ENCODE results near the gene FGF14. TPM values are rescaled to one million over a fixed set of nuclear protein-coding genes. Genes with fewer than 3 reads are reported as not detected.

The FGF14 gene
- total RNA-seq, 1 donor from 2014 or later = 0.52 TPM

DNA sequence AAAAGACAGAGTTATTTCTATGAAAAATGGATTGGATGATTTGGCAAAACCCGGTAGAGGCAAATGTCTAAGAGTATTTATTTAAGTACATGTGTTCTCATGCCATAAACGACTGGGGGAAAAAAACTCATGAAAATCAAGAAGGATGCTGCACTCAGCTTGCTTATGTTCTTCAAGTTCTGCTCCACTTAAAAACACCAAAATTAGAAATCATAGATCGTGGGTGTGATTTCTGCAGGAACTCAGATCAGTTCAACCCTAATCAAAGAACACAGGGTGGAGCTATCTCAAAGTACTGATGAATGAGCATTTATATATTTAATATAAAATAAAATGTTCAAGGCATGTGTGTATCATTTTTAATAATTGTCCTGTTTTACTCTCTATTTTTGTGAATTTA, 103.8 kb downstream of the FGF14 start:
- Histone ChIP-seq H3K4me3 (ENCODE audit: low read length in 3 of 3) (no peak overlapping the region), H3K9me3 (ENCODE audit: control insufficient read depth in 3 of 3, low read length in 3 of 3) (no peaks in the 10 kb centered on the region), H3K36me3 (ENCODE audit: control insufficient read depth in 3 of 3, insufficient read depth in 3 of 3, low read length in 3 of 3) (no peaks in the 10 kb centered on the region), H3K9ac (ENCODE audit: low read depth in 1 of 3, low read length in 3 of 3) (no peak overlapping the region), H3K27ac (ENCODE audit: low read depth, low read length) (no peak overlapping the region), H3K4me1 (ENCODE audit: control insufficient read depth in 3 of 3, insufficient read depth in 3 of 3, low read length in 3 of 3) (no peaks in the 10 kb centered on the region), H3K27me3 (ENCODE audit: control insufficient read depth in 3 of 3, insufficient read depth in 3 of 3, low read length in 3 of 3) (no peaks in the 10 kb centered on the region)

DNA sequence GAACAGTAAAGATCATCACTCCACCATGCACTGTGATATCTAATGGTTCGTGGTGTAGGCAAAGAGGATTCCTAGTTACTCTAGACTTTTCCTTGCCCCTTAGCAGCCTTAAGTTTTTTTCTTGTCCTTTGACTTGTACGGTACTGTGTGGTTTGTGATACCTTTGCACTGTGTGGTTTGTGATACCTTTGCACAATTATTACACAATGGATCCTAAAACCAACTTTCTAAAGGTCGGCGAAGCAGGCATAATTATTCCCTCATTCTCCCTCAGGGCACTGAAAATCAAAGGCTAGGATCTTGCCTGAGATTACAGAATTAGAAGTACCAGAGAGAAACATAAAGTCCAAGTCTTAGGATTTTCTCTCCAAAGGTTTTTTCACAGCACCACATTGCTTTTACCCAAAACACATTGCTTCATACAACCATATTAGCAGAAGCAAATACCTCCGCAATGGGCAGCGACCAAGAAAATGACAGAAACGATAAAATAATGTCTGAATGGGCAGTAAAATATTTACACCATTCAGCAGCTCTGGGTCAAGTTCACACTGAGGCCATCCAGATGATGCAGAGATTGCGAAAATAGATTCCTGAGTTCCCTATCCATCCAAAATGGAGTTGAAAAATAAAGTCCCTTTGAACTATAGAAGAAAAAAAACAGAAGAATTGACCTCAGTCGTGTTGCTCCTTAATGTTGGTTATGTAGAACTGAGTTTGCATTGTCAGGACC, 106.4 kb downstream of the FGF14 start:
- no peak overlapping the region for H3K4me3 ChIP-seq (ENCODE audit: low read length in 3 of 3)
- H3K9ac ChIP-seq (ENCODE audit: low read depth in 1 of 3, low read length in 3 of 3) = no peak overlapping the region
- no peaks in the 10 kb centered on the region for H3K27me3 ChIP-seq (ENCODE audit: control insufficient read depth in 3 of 3, insufficient read depth in 3 of 3, low read length in 3 of 3)
- H3K4me1 ChIP-seq (ENCODE audit: control insufficient read depth in 3 of 3, insufficient read depth in 3 of 3, low read length in 3 of 3) = no peaks in the 10 kb centered on the region
- no peak overlapping the region for H3K27ac ChIP-seq (ENCODE audit: low read depth, low read length)
- H3K36me3 ChIP-seq (ENCODE audit: control insufficient read depth in 3 of 3, insufficient read depth in 3 of 3, low read length in 3 of 3) = no peaks in the 10 kb centered on the region
- no peaks in the 10 kb centered on the region for H3K9me3 ChIP-seq (ENCODE audit: control insufficient read depth in 3 of 3, low read length in 3 of 3)

DNA sequence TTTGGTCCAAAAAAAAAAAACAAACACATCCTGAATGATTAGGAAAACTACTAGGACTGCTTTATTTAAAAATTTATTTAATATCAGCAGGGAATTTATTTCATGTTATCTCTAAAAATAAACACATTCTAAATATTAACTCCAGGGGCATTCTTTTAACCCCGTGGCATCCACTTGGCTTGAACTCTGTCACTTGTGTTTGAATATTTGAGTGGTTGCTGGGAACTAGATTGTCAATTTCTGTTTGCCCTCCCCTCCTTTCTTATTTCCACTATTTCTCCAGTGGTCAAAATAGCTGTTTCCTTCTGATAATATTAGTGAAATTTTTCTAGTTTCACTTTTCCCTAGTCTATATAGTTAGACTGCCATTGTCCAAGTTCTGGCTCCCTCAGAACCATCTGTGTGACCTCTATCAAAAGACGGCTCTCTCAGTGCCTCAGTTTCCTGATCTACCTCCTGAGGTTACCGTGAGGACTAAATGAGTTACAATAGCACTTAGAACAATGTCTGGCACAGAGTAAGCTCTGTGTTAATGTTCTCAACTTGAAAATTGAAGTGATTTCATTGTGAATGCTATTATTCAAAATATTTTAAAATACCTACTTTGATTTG, 107.3 kb downstream of the FGF14 start:
- Histone ChIP-seq H3K27me3 (ENCODE audit: control insufficient read depth in 3 of 3, insufficient read depth in 3 of 3, low read length in 3 of 3) (no peaks in the 10 kb centered on the region), H3K9ac (ENCODE audit: low read depth in 1 of 3, low read length in 3 of 3) (no peak overlapping the region), H3K36me3 (ENCODE audit: control insufficient read depth in 3 of 3, insufficient read depth in 3 of 3, low read length in 3 of 3) (no peaks in the 10 kb centered on the region), H3K4me1 (ENCODE audit: control insufficient read depth in 3 of 3, insufficient read depth in 3 of 3, low read length in 3 of 3) (no peaks in the 10 kb centered on the region), H3K27ac (ENCODE audit: low read depth, low read length) (no peak overlapping the region), H3K9me3 (ENCODE audit: control insufficient read depth in 3 of 3, low read length in 3 of 3) (no peaks in the 10 kb centered on the region), H3K4me3 (ENCODE audit: low read length in 3 of 3) (no peak overlapping the region)

DNA sequence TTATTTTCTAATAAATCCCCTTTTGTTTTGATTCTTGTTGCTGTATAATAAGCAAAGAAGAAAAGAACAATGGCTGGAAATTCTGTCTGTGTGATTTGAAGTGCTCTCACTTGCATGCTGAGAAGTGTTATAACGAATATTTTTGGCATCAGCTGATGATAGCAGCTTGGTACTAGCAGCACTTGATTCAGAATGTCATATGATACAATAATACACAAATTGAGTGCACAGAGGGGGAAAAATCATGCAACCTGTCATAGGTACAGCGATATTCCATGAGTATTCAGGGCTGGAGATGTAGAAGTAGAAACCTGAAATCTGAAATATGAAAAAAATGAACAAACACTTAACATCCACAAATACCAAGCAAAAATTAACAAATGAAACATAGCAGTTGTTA, 108.1 kb downstream of the FGF14 start:
- H3K4me3 ChIP-seq (ENCODE audit: low read length in 3 of 3) = no peak overlapping the region
- H3K9ac ChIP-seq (ENCODE audit: low read depth in 1 of 3, low read length in 3 of 3) = no peak overlapping the region
- H3K36me3 ChIP-seq (ENCODE audit: control insufficient read depth in 3 of 3, insufficient read depth in 3 of 3, low read length in 3 of 3) = no peaks in the 10 kb centered on the region
- no peaks in the 10 kb centered on the region for H3K27me3 ChIP-seq (ENCODE audit: control insufficient read depth in 3 of 3, insufficient read depth in 3 of 3, low read length in 3 of 3)
- no peaks in the 10 kb centered on the region for H3K4me1 ChIP-seq (ENCODE audit: control insufficient read depth in 3 of 3, insufficient read depth in 3 of 3, low read length in 3 of 3)
- no peaks in the 10 kb centered on the region for H3K9me3 ChIP-seq (ENCODE audit: control insufficient read depth in 3 of 3, low read length in 3 of 3)
- H3K27ac ChIP-seq (ENCODE audit: low read depth, low read length) = no peak overlapping the region

DNA sequence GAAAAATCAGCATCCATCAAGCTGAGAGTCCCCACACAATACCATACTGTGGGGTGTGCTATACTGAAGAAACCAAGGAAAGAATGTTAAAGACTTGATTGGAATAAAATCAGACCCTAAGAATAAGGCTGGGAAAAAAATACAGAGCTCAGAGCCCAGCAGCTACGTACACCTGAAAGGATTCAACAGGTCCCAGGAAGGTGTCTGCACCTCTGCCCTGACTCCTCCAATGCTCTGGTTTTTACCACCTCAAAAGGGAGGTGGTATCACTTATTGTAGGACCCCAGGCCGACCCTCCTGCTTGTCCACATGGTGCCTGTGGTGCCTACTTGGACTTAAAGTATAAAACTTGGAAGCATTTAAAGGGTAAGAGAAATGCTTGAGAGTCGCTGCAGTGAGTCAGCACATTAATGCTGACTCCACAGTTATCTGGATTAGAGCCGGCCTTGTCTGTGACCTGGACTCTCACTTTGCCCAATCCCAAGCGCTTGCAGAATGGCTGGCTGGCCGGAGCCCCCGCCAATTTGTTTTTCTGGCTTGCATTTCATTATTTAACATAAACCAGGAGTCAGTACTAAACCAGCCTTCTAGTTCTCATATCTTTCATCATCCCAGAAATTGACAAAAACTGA, 110.1 kb downstream of the FGF14 start:
- Histone ChIP-seq H3K27me3 (ENCODE audit: control insufficient read depth in 3 of 3, insufficient read depth in 3 of 3, low read length in 3 of 3) (no peaks in the 10 kb centered on the region), H3K9ac (ENCODE audit: low read depth in 1 of 3, low read length in 3 of 3) (no peak overlapping the region), H3K4me1 (ENCODE audit: control insufficient read depth in 3 of 3, insufficient read depth in 3 of 3, low read length in 3 of 3) (no peaks in the 10 kb centered on the region), H3K36me3 (ENCODE audit: control insufficient read depth in 3 of 3, insufficient read depth in 3 of 3, low read length in 3 of 3) (no peaks in the 10 kb centered on the region), H3K27ac (ENCODE audit: low read depth, low read length) (no peak overlapping the region), H3K4me3 (ENCODE audit: low read length in 3 of 3) (no peak overlapping the region), H3K9me3 (ENCODE audit: control insufficient read depth in 3 of 3, low read length in 3 of 3) (no peaks in the 10 kb centered on the region)

DNA sequence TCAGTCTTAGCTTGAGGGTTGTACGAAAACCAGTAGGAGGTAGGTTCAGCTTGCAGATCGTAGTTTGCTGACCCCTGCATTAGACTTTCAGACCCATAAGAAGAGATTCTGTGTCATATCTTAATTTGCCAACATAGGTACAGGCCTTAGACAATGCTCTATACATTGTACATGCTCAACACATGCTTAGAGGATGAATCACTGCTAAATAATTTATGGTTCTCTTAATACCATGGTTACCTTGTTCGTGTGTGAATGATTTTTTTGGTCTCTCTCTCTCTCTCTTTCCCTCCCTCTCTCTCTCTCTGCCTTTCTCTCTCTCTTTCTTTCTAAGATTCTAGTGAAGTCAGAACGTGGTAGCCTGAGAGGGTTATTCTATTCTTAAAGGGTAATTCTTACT, 112.2 kb downstream of the FGF14 start:
- Histone ChIP-seq H3K4me1 (ENCODE audit: control insufficient read depth in 3 of 3, insufficient read depth in 3 of 3, low read length in 3 of 3) (no peaks in the 10 kb centered on the region), H3K27ac (ENCODE audit: low read depth, low read length) (no peak overlapping the region), H3K27me3 (ENCODE audit: control insufficient read depth in 3 of 3, insufficient read depth in 3 of 3, low read length in 3 of 3) (no peaks in the 10 kb centered on the region), H3K9ac (ENCODE audit: low read depth in 1 of 3, low read length in 3 of 3) (no peak overlapping the region), H3K9me3 (ENCODE audit: control insufficient read depth in 3 of 3, low read length in 3 of 3) (no peaks in the 10 kb centered on the region), H3K4me3 (ENCODE audit: low read length in 3 of 3) (no peak overlapping the region), H3K36me3 (ENCODE audit: control insufficient read depth in 3 of 3, insufficient read depth in 3 of 3, low read length in 3 of 3) (no peaks in the 10 kb centered on the region)

DNA sequence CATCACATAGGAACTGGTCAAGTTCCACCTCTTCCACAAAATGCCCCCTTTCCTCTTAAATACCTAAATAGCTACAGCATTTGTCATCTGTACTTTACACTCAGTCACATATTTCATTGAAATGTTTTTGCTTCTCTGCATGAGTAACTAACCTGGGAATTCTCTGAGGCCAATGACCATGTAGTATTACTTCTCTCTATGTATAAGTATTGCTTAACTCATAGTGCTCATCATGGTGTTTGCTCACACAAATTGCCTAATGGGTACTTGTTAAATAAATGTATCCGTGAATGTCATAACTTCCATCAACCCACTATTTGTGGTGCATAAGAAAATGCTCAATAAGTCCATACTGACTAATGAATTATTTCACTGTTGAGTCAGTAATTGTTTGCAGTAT, 115.5 kb downstream of the FGF14 start:
- no peaks in the 10 kb centered on the region for H3K27me3 ChIP-seq (ENCODE audit: control insufficient read depth in 3 of 3, insufficient read depth in 3 of 3, low read length in 3 of 3)
- no peak overlapping the region for H3K27ac ChIP-seq (ENCODE audit: low read depth, low read length)
- H3K9ac ChIP-seq (ENCODE audit: low read depth in 1 of 3, low read length in 3 of 3) = no peak overlapping the region
- no peak overlapping the region for H3K4me3 ChIP-seq (ENCODE audit: low read length in 3 of 3)
- no peaks in the 10 kb centered on the region for H3K9me3 ChIP-seq (ENCODE audit: control insufficient read depth in 3 of 3, low read length in 3 of 3)
- no peaks in the 10 kb centered on the region for H3K36me3 ChIP-seq (ENCODE audit: control insufficient read depth in 3 of 3, insufficient read depth in 3 of 3, low read length in 3 of 3)
- no peaks in the 10 kb centered on the region for H3K4me1 ChIP-seq (ENCODE audit: control insufficient read depth in 3 of 3, insufficient read depth in 3 of 3, low read length in 3 of 3)

DNA sequence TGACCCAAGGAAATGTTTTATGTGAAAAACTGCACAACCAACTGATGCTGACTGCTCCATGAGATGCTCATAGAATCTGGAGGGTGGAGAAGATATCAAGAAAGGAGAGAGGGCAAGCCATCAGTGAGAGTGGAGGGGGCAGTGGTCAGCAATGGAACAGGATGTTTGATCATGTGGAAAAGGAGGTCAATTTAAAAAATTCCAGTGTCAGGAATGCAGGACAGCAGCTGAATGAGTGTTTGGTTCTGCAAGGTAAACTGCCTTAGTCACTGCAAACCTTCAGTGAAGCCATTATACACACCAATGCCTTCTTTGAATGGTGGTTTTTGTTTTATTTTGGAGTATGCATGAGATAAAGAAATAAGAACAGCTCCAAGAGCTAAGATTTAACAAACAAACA, 121.5 kb downstream of the FGF14 start:
- H3K9me3 ChIP-seq (ENCODE audit: control insufficient read depth in 3 of 3, low read length in 3 of 3) = no peaks in the 10 kb centered on the region
- H3K4me1 ChIP-seq (ENCODE audit: control insufficient read depth in 3 of 3, insufficient read depth in 3 of 3, low read length in 3 of 3) = no peaks in the 10 kb centered on the region
- no peaks in the 10 kb centered on the region for H3K27me3 ChIP-seq (ENCODE audit: control insufficient read depth in 3 of 3, insufficient read depth in 3 of 3, low read length in 3 of 3)
- no peak overlapping the region for H3K9ac ChIP-seq (ENCODE audit: low read depth in 1 of 3, low read length in 3 of 3)
- H3K36me3 ChIP-seq (ENCODE audit: control insufficient read depth in 3 of 3, insufficient read depth in 3 of 3, low read length in 3 of 3) = no peaks in the 10 kb centered on the region
- H3K27ac ChIP-seq (ENCODE audit: low read depth, low read length) = no peak overlapping the region
- no peak overlapping the region for H3K4me3 ChIP-seq (ENCODE audit: low read length in 3 of 3)

DNA sequence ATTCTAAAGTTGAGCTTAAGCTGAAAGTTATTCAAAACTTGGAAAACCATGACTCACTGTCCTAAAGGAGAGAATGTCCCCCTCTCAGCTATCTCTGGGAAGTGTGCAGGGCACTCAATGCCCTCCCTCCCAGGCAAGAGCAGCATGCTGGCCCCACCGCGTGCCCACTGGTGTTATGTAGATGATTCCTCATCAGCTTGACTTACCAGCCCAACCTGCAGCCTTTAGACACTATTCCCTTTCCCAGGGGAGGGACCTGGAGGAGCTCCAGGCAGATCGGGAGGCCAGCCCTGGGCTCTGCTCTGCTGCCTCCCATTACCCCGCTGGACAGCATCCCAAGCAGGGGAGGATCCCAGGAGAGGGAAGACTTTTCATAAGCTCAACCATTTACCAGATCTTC, 124.6 kb downstream of the FGF14 start:
- Histone ChIP-seq H3K9ac (ENCODE audit: low read depth in 1 of 3, low read length in 3 of 3) (no peak overlapping the region), H3K27ac (ENCODE audit: low read depth, low read length) (no peak overlapping the region), H3K9me3 (ENCODE audit: control insufficient read depth in 3 of 3, low read length in 3 of 3) (no peaks in the 10 kb centered on the region), H3K4me3 (ENCODE audit: low read length in 3 of 3) (no peak overlapping the region), H3K4me1 (ENCODE audit: control insufficient read depth in 3 of 3, insufficient read depth in 3 of 3, low read length in 3 of 3) (no peaks in the 10 kb centered on the region), H3K36me3 (ENCODE audit: control insufficient read depth in 3 of 3, insufficient read depth in 3 of 3, low read length in 3 of 3) (no peaks in the 10 kb centered on the region), H3K27me3 (ENCODE audit: control insufficient read depth in 3 of 3, insufficient read depth in 3 of 3, low read length in 3 of 3) (no peaks in the 10 kb centered on the region)

DNA sequence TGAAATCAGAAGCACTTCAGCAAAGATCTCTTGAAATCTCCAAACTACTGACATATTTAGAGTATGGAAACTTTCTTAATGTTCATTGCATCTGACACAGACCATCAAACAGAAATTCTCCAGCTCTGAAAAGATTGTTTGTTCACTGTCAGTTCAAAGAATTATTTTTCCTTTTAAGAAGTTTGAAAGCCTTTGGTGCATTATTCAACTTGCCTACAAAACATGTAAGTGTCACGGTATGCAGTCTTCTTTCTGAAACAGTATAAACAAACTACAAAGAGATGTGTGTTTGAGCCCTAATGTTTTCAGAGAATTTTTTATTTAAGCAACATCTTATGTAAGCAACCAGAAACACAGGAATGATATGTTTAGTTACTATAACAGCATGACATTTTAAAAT, 125.4 kb downstream of the FGF14 start:
- Histone ChIP-seq H3K9me3 (ENCODE audit: control insufficient read depth in 3 of 3, low read length in 3 of 3) (no peaks in the 10 kb centered on the region), H3K4me3 (ENCODE audit: low read length in 3 of 3) (no peak overlapping the region), H3K36me3 (ENCODE audit: control insufficient read depth in 3 of 3, insufficient read depth in 3 of 3, low read length in 3 of 3) (no peaks in the 10 kb centered on the region), H3K27me3 (ENCODE audit: control insufficient read depth in 3 of 3, insufficient read depth in 3 of 3, low read length in 3 of 3) (no peaks in the 10 kb centered on the region), H3K4me1 (ENCODE audit: control insufficient read depth in 3 of 3, insufficient read depth in 3 of 3, low read length in 3 of 3) (no peaks in the 10 kb centered on the region), H3K9ac (ENCODE audit: low read depth in 1 of 3, low read length in 3 of 3) (no peak overlapping the region), H3K27ac (ENCODE audit: low read depth, low read length) (no peak overlapping the region)

Measured in skeletal muscle tissue (tissue), 4 donors.